Measurements from ENCODE around the gene CARD11. TPM values are rescaled to one million over a fixed set of nuclear protein-coding genes. Genes with fewer than 3 reads are reported as not detected.

CARD11 gene
- total RNA-seq, 5 donors from 2014 or later (not counting 1 experiment from before 2014, with no cell fraction given), result 105 to 142 (median 132) TPM

- DNase-seq (no peak), ATAC-seq (replicated peaks in 1 of 4) (no peak)
- WGBS (ENCODE audit: insufficient coverage), result 89% methylated on average over 8 of the region's 8 CpGs
- no peaks in the 10 kb centered on the region for H3K9me3 ChIP-seq
- H3K4me1 Mint-ChIP-seq, result peaks cover 26 to 41% (median 27%) of the 10 kb centered on the region in 3 donors
- H3K27ac Mint-ChIP-seq, result peak overlapping the region; percentile 19 to 45
- H3K4me3 Mint-ChIP-seq, result peak overlapping the region in 1 of 3 donors; percentile 47
- no peaks in the 10 kb centered on the region for H3K27me3 ChIP-seq (replicated peaks in 1 of 2; ENCODE audit: control insufficient read depth in 2 of 2, extremely low read depth in 1 of 2, insufficient read depth in 2 of 2, low read length in 1 of 2)
- H3K4me3 ChIP-seq (ENCODE audit: control insufficient read depth in 1 of 2, extremely low read depth in 1 of 2, low read length in 1 of 2), result no peak overlapping the region
- no peaks in the 10 kb centered on the region for H3K9me3 Mint-ChIP-seq
- CTCF ChIA-PET, result no interaction called here
- H3K27me3 Mint-ChIP-seq, result no peaks in the 10 kb centered on the region
- no peak overlapping the region for H3K27ac ChIP-seq (ENCODE audit: low read length)
- H3K36me3 ChIP-seq (ENCODE audit: control insufficient read depth in 2 of 2, extremely low read depth in 1 of 2, insufficient read depth in 1 of 2, low read length in 1 of 2), result no peaks in the 10 kb centered on the region
- POLR2A ChIA-PET, result no interaction called here
- no peaks in the 10 kb centered on the region for H3K36me3 Mint-ChIP-seq
- peaks cover 12 to 16% of the 10 kb centered on the region in 2 experiments for H3K4me1 ChIP-seq (ENCODE audit: control insufficient read depth in 1 of 2, extremely low read depth in 1 of 2, insufficient read depth in 2 of 2, low read length in 2 of 2)
These were observed 163.6 kb downstream of the CARD11 start for GRCh38 chr7:2880051-2880450.

GRCh38 chr7:2879354-2879753 is 164.3 kb downstream of the CARD11 start:
- ATAC-seq (replicated peaks in 1 of 4) (no peak), DNase-seq (no peak)
- ChIA-PET CTCF (no interaction called here), POLR2A (no interaction called here)
- H3K36me3 Mint-ChIP-seq, result no peaks in the 10 kb centered on the region
- H3K36me3 ChIP-seq (ENCODE audit: control insufficient read depth in 2 of 2, extremely low read depth in 1 of 2, insufficient read depth in 1 of 2, low read length in 1 of 2), result no peaks in the 10 kb centered on the region
- no peaks in the 10 kb centered on the region for H3K9me3 Mint-ChIP-seq
- H3K4me1 ChIP-seq (ENCODE audit: control insufficient read depth in 1 of 2, extremely low read depth in 1 of 2, insufficient read depth in 2 of 2, low read length in 2 of 2), result peaks cover 12 to 16% of the 10 kb centered on the region in 2 experiments
- peak overlapping the region in 1 of 3 donors; percentile 57 for H3K4me3 Mint-ChIP-seq
- no peak overlapping the region for H3K27ac ChIP-seq (ENCODE audit: low read length)
- H3K27ac Mint-ChIP-seq, result peak overlapping the region; percentile 64 to 83
- H3K9me3 ChIP-seq, result no peaks in the 10 kb centered on the region
- H3K27me3 ChIP-seq (replicated peaks in 1 of 2; ENCODE audit: control insufficient read depth in 2 of 2, extremely low read depth in 1 of 2, insufficient read depth in 2 of 2, low read length in 1 of 2), result no peaks in the 10 kb centered on the region
- 88% methylated on average over 8 of the region's 8 CpGs for WGBS (ENCODE audit: insufficient coverage)
- no peaks in the 10 kb centered on the region for H3K27me3 Mint-ChIP-seq
- H3K4me1 Mint-ChIP-seq, result peaks cover 29 to 46% (median 30%) of the 10 kb centered on the region in 3 donors
- H3K4me3 ChIP-seq (ENCODE audit: control insufficient read depth in 1 of 2, extremely low read depth in 1 of 2, low read length in 1 of 2), result no peak overlapping the region

- Mint-ChIP-seq H3K9me3 (no peaks in the 10 kb centered on the region), H3K27me3 (no peaks in the 10 kb centered on the region), H3K36me3 (no peaks in the 10 kb centered on the region), H3K4me1 (peaks cover 37 to 52% (median 40%) of the 10 kb centered on the region in 3 donors), H3K4me3 (peak overlapping the region in 1 of 3 donors; percentile 57), H3K27ac (peak overlapping the region; percentile 37 to 83)
- DNase-seq (no peak), ATAC-seq (replicated peaks in 1 of 4) (no peak)
- ChIA-PET POLR2A (no interaction called here), CTCF (interaction anchor here in 1 of 2 donors (0.7 kb wide), 1 partner anchor 762 kb away, joined by 3 read pairs; no protein-coding TSS in a partner anchor)
- Histone ChIP-seq H3K36me3 (ENCODE audit: control insufficient read depth in 2 of 2, extremely low read depth in 1 of 2, insufficient read depth in 1 of 2, low read length in 1 of 2) (no peaks in the 10 kb centered on the region), H3K4me3 (ENCODE audit: control insufficient read depth in 1 of 2, extremely low read depth in 1 of 2, low read length in 1 of 2) (no peak overlapping the region), H3K27me3 (replicated peaks in 1 of 2; ENCODE audit: control insufficient read depth in 2 of 2, extremely low read depth in 1 of 2, insufficient read depth in 2 of 2, low read length in 1 of 2) (no peaks in the 10 kb centered on the region), H3K9me3 (no peaks in the 10 kb centered on the region), H3K27ac (ENCODE audit: low read length) (no peak overlapping the region), H3K4me1 (ENCODE audit: control insufficient read depth in 1 of 2, extremely low read depth in 1 of 2, insufficient read depth in 2 of 2, low read length in 2 of 2) (peaks cover 12 to 16% of the 10 kb centered on the region in 2 experiments)
- WGBS (ENCODE audit: insufficient coverage), result 42% methylated on average over 1 of the region's 3 CpGs
These were observed 165.4 kb downstream of the CARD11 start for GRCh38 chr7:2878306-2878705.

GRCh38 chr7:2876031-2876731 is 167.5 kb downstream of the CARD11 start:
- 93% methylated on average over 20 of the region's 24 CpGs for WGBS (ENCODE audit: insufficient coverage)
- H3K27ac Mint-ChIP-seq, result no peak overlapping the region

GRCh38 chr7:2873686-2874551 is 169.7 kb downstream of the CARD11 start:
- 86% methylated on average over 2 of the region's 7 CpGs for WGBS (ENCODE audit: insufficient coverage)
- no peaks in the 10 kb centered on the region for H3K36me3 ChIP-seq (ENCODE audit: control insufficient read depth in 2 of 2, extremely low read depth in 1 of 2, insufficient read depth in 1 of 2, low read length in 1 of 2)
- Mint-ChIP-seq H3K9me3 (no peaks in the 10 kb centered on the region), H3K36me3 (no peaks in the 10 kb centered on the region), H3K27ac (peak overlapping the region in 1 of 2 donors; percentile 23), H3K27me3 (no peaks in the 10 kb centered on the region), H3K4me1 (peaks cover 51 to 70% (median 66%) of the 10 kb centered on the region in 3 donors), H3K4me3 (no peak overlapping the region)
- POLR2A ChIA-PET, result no interaction called here
- H3K4me1 ChIP-seq (ENCODE audit: control insufficient read depth in 1 of 2, extremely low read depth in 1 of 2, insufficient read depth in 2 of 2, low read length in 2 of 2), result peaks cover 7 to 40% of the 10 kb centered on the region in 2 experiments
- CTCF ChIA-PET, result no interaction called here
- H3K27ac ChIP-seq (ENCODE audit: low read length), result no peak overlapping the region
- ATAC-seq (replicated peaks in 1 of 4) (no peak), DNase-seq (no peak)
- H3K9me3 ChIP-seq, result no peaks in the 10 kb centered on the region
- no peaks in the 10 kb centered on the region for H3K27me3 ChIP-seq (replicated peaks in 1 of 2; ENCODE audit: control insufficient read depth in 2 of 2, extremely low read depth in 1 of 2, insufficient read depth in 2 of 2, low read length in 1 of 2)
- H3K4me3 ChIP-seq (ENCODE audit: control insufficient read depth in 1 of 2, extremely low read depth in 1 of 2, low read length in 1 of 2), result no peak overlapping the region

More at GRCh38 chr7:2876031-2876731, 167.5 kb downstream of the CARD11 start:
- H3K4me3 Mint-ChIP-seq, result no peak overlapping the region
- Histone ChIP-seq H3K9me3 (no peaks in the 10 kb centered on the region), H3K27ac (ENCODE audit: low read length) (no peak overlapping the region), H3K4me1 (ENCODE audit: control insufficient read depth in 1 of 2, extremely low read depth in 1 of 2, insufficient read depth in 2 of 2, low read length in 2 of 2) (peaks cover 12 to 23% of the 10 kb centered on the region in 2 experiments), H3K36me3 (ENCODE audit: control insufficient read depth in 2 of 2, extremely low read depth in 1 of 2, insufficient read depth in 1 of 2, low read length in 1 of 2) (no peaks in the 10 kb centered on the region), H3K27me3 (replicated peaks in 1 of 2; ENCODE audit: control insufficient read depth in 2 of 2, extremely low read depth in 1 of 2, insufficient read depth in 2 of 2, low read length in 1 of 2) (no peaks in the 10 kb centered on the region), H3K4me3 (ENCODE audit: control insufficient read depth in 1 of 2, extremely low read depth in 1 of 2, low read length in 1 of 2) (no peak overlapping the region)
- no peak for DNase-seq
- no peaks in the 10 kb centered on the region for H3K27me3 Mint-ChIP-seq
- H3K36me3 Mint-ChIP-seq, result no peaks in the 10 kb centered on the region
- POLR2A ChIA-PET, result no interaction called here
- H3K4me1 Mint-ChIP-seq, result peaks cover 46 to 62% (median 57%) of the 10 kb centered on the region in 3 donors
- H3K9me3 Mint-ChIP-seq, result no peaks in the 10 kb centered on the region
- CTCF ChIA-PET, result no interaction called here
- ATAC-seq (replicated peaks in 1 of 4), result no peak

GRCh38 chr7:2873146-2873545 is 170.5 kb downstream of the CARD11 start:
- DNase-seq, result no peak
- POLR2A ChIA-PET, result no interaction called here
- Histone ChIP-seq H3K4me1 (ENCODE audit: control insufficient read depth in 1 of 2, extremely low read depth in 1 of 2, insufficient read depth in 2 of 2, low read length in 2 of 2) (peaks cover 2 to 33% of the 10 kb centered on the region in 2 experiments), H3K36me3 (ENCODE audit: control insufficient read depth in 2 of 2, extremely low read depth in 1 of 2, insufficient read depth in 1 of 2, low read length in 1 of 2) (no peaks in the 10 kb centered on the region), H3K4me3 (ENCODE audit: control insufficient read depth in 1 of 2, extremely low read depth in 1 of 2, low read length in 1 of 2) (no peak overlapping the region), H3K9me3 (no peaks in the 10 kb centered on the region), H3K27ac (ENCODE audit: low read length) (no peak overlapping the region), H3K27me3 (replicated peaks in 1 of 2; ENCODE audit: control insufficient read depth in 2 of 2, extremely low read depth in 1 of 2, insufficient read depth in 2 of 2, low read length in 1 of 2) (no peaks in the 10 kb centered on the region)
- Mint-ChIP-seq H3K27me3 (no peaks in the 10 kb centered on the region), H3K36me3 (no peaks in the 10 kb centered on the region), H3K27ac (peak overlapping the region in 1 of 2 donors; percentile 22), H3K9me3 (no peaks in the 10 kb centered on the region), H3K4me3 (peak overlapping the region in 1 of 3 donors; percentile 41), H3K4me1 (peaks cover 43 to 64% (median 61%) of the 10 kb centered on the region in 3 donors)
- no peak for ATAC-seq (replicated peaks in 1 of 4)
- CTCF ChIA-PET, result no interaction called here
- 88% methylated on average over 10 of the region's 10 CpGs for WGBS (ENCODE audit: insufficient coverage)

All from T-cell (primary cell).